ENCODE data around the gene PSG6.
"Not testable (repeated sequence)": the region's sequence is repeated elsewhere in the genome, so short reads cannot be mapped to it uniquely, and the experiment has no call there.

PSG6 gene

GRCh38 chr19:42911731-42912130, 6.0 kb downstream of the PSG6 start:
- DNase-seq (ENCODE audit: low read depth): not testable (repeated sequence)

- DNase-seq (ENCODE audit: low read depth): not testable (repeated sequence)
Measured at GRCh38 chr19:42906162-42906561, 11.5 kb downstream of the PSG6 start.

GRCh38 chr19:42900561-42900960, 17.1 kb downstream of the PSG6 start:
- DNase-seq (ENCODE audit: low read depth): not testable (repeated sequence)

GRCh38 chr19:42899674-42900073, 18.0 kb downstream of the PSG6 start:
- not testable (repeated sequence) for DNase-seq (ENCODE audit: low read depth)

- DNase-seq (ENCODE audit: low read depth): not testable (repeated sequence)
Measured at GRCh38 chr19:42899110-42899509, 18.6 kb downstream of the PSG6 start.

GRCh38 chr19:42898656-42899055, 19.0 kb downstream of the PSG6 start:
- peak; percentile 51 for DNase-seq (ENCODE audit: low read depth)

GRCh38 chr19:42897729-42898128, 20.0 kb downstream of the PSG6 start:
- DNase-seq (ENCODE audit: low read depth): not testable (repeated sequence)

- not testable (repeated sequence) for DNase-seq (ENCODE audit: low read depth)
Measured at GRCh38 chr19:42890446-42890845, 27.2 kb downstream of the PSG6 start.

- not testable (repeated sequence) for DNase-seq (ENCODE audit: low read depth)
Measured at GRCh38 chr19:42887876-42888445, 29.7 kb downstream of the PSG6 start.

- not testable (repeated sequence) for DNase-seq (ENCODE audit: low read depth)
Measured at GRCh38 chr19:42882730-42883129, 35.0 kb downstream of the PSG6 start.

- not testable (repeated sequence) for DNase-seq (ENCODE audit: low read depth)
Measured at GRCh38 chr19:42882010-42882409, 35.7 kb downstream of the PSG6 start.

GRCh38 chr19:42881279-42881678, 36.4 kb downstream of the PSG6 start:
- not testable (repeated sequence) for DNase-seq (ENCODE audit: low read depth)

- not testable (repeated sequence) for DNase-seq (ENCODE audit: low read depth)
Measured at GRCh38 chr19:42880621-42881020, 37.1 kb downstream of the PSG6 start.

GRCh38 chr19:42879613-42880012, 38.1 kb downstream of the PSG6 start, which contains the start of gene PSG1:
Gene PSG1, minus strand, starts transcription at chr19:42879713. Its CDS starts 132 bp downstream, at chr19:42879581.
- no peak for DNase-seq (ENCODE audit: low read depth)

GRCh38 chr19:42876596-42876995, 41.1 kb downstream of the PSG6 start:
- peak; percentile 64 for DNase-seq (ENCODE audit: low read depth)

- DNase-seq (ENCODE audit: low read depth): peak; percentile 67
Measured at GRCh38 chr19:42875881-42876280, 41.8 kb downstream of the PSG6 start.

GRCh38 chr19:42874901-42875813, 42.5 kb downstream of the PSG6 start:
- DNase-seq (ENCODE audit: low read depth): peak; percentile 86

- not testable (repeated sequence) for DNase-seq (ENCODE audit: low read depth)
Measured at GRCh38 chr19:42874136-42874535, 43.6 kb downstream of the PSG6 start.

GRCh38 chr19:42872608-42873007, 45.1 kb downstream of the PSG6 start:
- DNase-seq (ENCODE audit: low read depth): no peak

- DNase-seq (ENCODE audit: low read depth): no peak
Measured at GRCh38 chr19:42857544-42857867, 60.2 kb downstream of the PSG6 start.

- peak; percentile 52 for DNase-seq (ENCODE audit: low read depth)
Measured at GRCh38 chr19:42856866-42857543, 60.7 kb downstream of the PSG6 start.

- not testable (repeated sequence) for DNase-seq (ENCODE audit: low read depth)
Measured at GRCh38 chr19:42854745-42855144, 62.9 kb downstream of the PSG6 start.

GRCh38 chr19:42853231-42853630, 64.5 kb downstream of the PSG6 start:
- DNase-seq (ENCODE audit: low read depth): not testable (repeated sequence)
